Neuronal stem cell (in vitro differentiated cells): ENCODE measurements around the gene KRT80.

Source experiments
- DNase-seq: peaks from one replicate; pipeline ENCODE4 v3.0.0-alpha.2; 2013; ENCODE audit warnings: low spot score
- H2AFZ ChIP-seq: one replicate; pipeline ENCODE4 v1.6.1; 2013; ENCODE audit warnings: mild to moderate bottlenecking, low read length, inconsistent platforms
- H2AK5ac ChIP-seq: 2 replicates; pipeline ENCODE4 v1.6.1; 2013; ENCODE audit warnings: low read depth, mild to moderate bottlenecking, inconsistent platforms, low read length, moderate library complexity, mixed read lengths
- H2BK120ac ChIP-seq: 2 replicates; pipeline ENCODE4 v1.6.1; 2013; ENCODE audit warnings: low read depth, mild to moderate bottlenecking, inconsistent platforms, low read length, moderate library complexity, mixed read lengths
- H2BK12ac ChIP-seq: one replicate; pipeline ENCODE4 v1.6.1; 2013; ENCODE audit warnings: low read length, inconsistent platforms
- H2BK15ac ChIP-seq: 2 replicates; pipeline ENCODE4 v1.6.1; 2013; ENCODE audit warnings: mild to moderate bottlenecking, low read length, inconsistent platforms, mixed read lengths
- H2BK5ac ChIP-seq: one replicate; pipeline ENCODE4 v1.6.1; 2013; ENCODE audit warnings: inconsistent platforms, mild to moderate bottlenecking, low read length, moderate library complexity
- H3K14ac ChIP-seq: one replicate; pipeline ENCODE4 v1.6.1; 2013; ENCODE audit warnings: low read length, inconsistent platforms
- H3K18ac ChIP-seq: 2 replicates; pipeline ENCODE4 v1.6.1; 2013; ENCODE audit warnings: low read length, inconsistent platforms
- H3K23ac ChIP-seq: 2 replicates; pipeline ENCODE4 v1.6.1; 2013; ENCODE audit warnings: low read depth, mild to moderate bottlenecking, mixed read lengths, low read length, inconsistent platforms; ENCODE audit not compliant: poor library complexity
- H3K27ac ChIP-seq: replicated peaks from 3 replicates; pipeline ENCODE4 v1.5.1; 2013; ENCODE audit warnings: low read length, inconsistent platforms
- H3K27me3 ChIP-seq, 3 experiments: 2 replicates each; pipeline ENCODE4 v1.6.1; 2013; ENCODE audit warnings: low read length in 3 of 3, mild to moderate bottlenecking in 2 of 3, inconsistent platforms in 1 of 3, low read depth in 1 of 3, mixed read lengths in 1 of 3, moderate library complexity in 1 of 3; ENCODE audit not compliant: control insufficient read depth in 3 of 3, insufficient read depth in 3 of 3
- H3K36me3 ChIP-seq, 2 donors: replicated peaks in 1 of 2; 2 replicates each; pipeline ENCODE4 v1.6.1; 2013; ENCODE audit warnings: low read length in 2 of 2; ENCODE audit not compliant: control insufficient read depth in 2 of 2, insufficient read depth in 2 of 2
- H3K4ac ChIP-seq: 2 replicates; pipeline ENCODE4 v1.6.1; 2013; ENCODE audit warnings: inconsistent platforms, mild to moderate bottlenecking, low read length, moderate library complexity
- H3K4me1 ChIP-seq, 2 donors: 1 replicate in 1 of 2; 2 replicates in 1 of 2; pipeline ENCODE4 v1.6.1; 2013; ENCODE audit warnings: low read length in 2 of 2, low read depth in 1 of 2; ENCODE audit not compliant: control insufficient read depth in 2 of 2, insufficient read depth in 1 of 2
- H3K4me2 ChIP-seq: one replicate; pipeline ENCODE4 v1.6.1; 2013; ENCODE audit warnings: mild to moderate bottlenecking, low read length, inconsistent platforms; ENCODE audit not compliant: insufficient read depth, poor library complexity, severe bottlenecking
- H3K4me3 ChIP-seq, 2 donors: 2 replicates each; pipeline ENCODE4 v1.5.1; 2013; ENCODE audit warnings: low read length in 2 of 2, mild to moderate bottlenecking in 2 of 2, inconsistent platforms in 1 of 2, moderate library complexity in 1 of 2
- H3K79me1 ChIP-seq: one replicate; pipeline ENCODE4 v1.6.1; 2013; ENCODE audit warnings: low read depth, mild to moderate bottlenecking, inconsistent platforms, low read length, moderate library complexity
- H3K9ac ChIP-seq: one replicate; pipeline ENCODE4 v1.6.1; 2013; ENCODE audit warnings: mild to moderate bottlenecking, low read depth, low read length, inconsistent platforms; ENCODE audit not compliant: poor library complexity
- H3K9me3 ChIP-seq, 2 donors: replicated peaks in 1 of 2; 2 replicates each; pipeline versions ENCODE3 to v1.6.1; 2013; ENCODE audit warnings: low read length in 2 of 2, mild to moderate bottlenecking in 2 of 2, inconsistent platforms in 1 of 2, low read depth in 1 of 2, mixed read lengths in 1 of 2, moderate library complexity in 1 of 2; ENCODE audit not compliant: control insufficient read depth in 2 of 2, insufficient read depth in 1 of 2
- H4K8ac ChIP-seq: one replicate; pipeline ENCODE4 v1.6.1; 2013; ENCODE audit warnings: low read depth, mild to moderate bottlenecking, inconsistent platforms, low read length, moderate library complexity
- H4K91ac ChIP-seq: one replicate; pipeline ENCODE4 v1.6.1; 2013; ENCODE audit warnings: low read length, low read depth, mild to moderate bottlenecking, inconsistent platforms; ENCODE audit not compliant: poor library complexity
- WGBS, 2 donors: extraction: QIAGEN DNeasy Blood & Tissue Kit; methylation state at CpG; one replicate each; pipeline ENCODE4 v1.1.7; 2013; ENCODE audit warnings: missing lambda C conversion rate in 2 of 2, mixed read lengths in 1 of 2; ENCODE audit not compliant: insufficient read length in 2 of 2, insufficient replicate concordance in 1 of 2; ENCODE audit errors: extremely low coverage in 2 of 2; 5-methylcytosine and 5-hydroxymethylcytosine counted together

KRT80 gene

DNA sequence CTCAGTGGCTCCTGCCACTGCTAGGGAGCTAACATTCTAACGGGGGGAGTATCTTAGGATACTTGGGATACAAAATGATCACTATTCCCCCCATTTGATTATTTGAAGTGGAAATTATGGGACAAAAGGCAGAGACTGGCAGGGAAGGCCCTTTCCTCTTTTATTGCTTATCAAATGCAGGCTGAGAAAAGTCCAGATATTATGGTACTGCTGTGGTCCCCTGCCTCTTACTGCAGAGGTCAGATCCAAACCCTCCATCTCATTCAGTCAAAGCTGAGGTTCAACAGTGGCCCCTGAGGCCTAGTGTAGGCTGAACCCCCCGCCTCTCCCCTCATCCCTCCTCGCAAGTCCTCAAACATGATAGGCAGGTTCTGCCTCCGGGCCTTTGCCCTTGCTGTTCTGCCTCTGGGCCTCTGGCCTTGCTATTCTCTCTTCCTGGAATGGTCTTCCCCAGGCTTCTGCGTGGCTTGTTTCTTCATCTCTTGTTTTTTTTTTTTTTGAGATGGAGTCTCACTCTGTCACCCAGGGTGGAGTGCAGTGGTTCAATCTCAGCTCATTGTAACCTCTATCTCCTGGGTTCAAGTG lies 34.2 kb downstream of the KRT80 start:
- Histone ChIP-seq H2BK12ac (no peak overlapping the region), H4K91ac (no peak overlapping the region), H3K79me1 (no peaks in the 10 kb centered on the region), H4K8ac (no peak overlapping the region), H3K4me1 (no peaks in the 10 kb centered on the region), H2AK5ac (no peak overlapping the region), H3K9ac (no peak overlapping the region), H3K4me3 (no peak overlapping the region), H2BK5ac (no peak overlapping the region), H3K23ac (no peak overlapping the region), H3K27ac (no peak overlapping the region), H3K9me3 (no peaks in the 10 kb centered on the region), H3K4me2 (no peak overlapping the region), H3K18ac (no peak overlapping the region), H2AFZ (no peak overlapping the region), H2BK15ac (peak overlapping the region; percentile 49), H3K4ac (no peak overlapping the region), H3K14ac (no peak overlapping the region), H2BK120ac (no peak overlapping the region), H3K36me3 (no peaks in the 10 kb centered on the region), H3K27me3 (peaks cover 0 to 16% (median 0%) of the 10 kb centered on the region in 3 experiments)
- DNase-seq: no peak
- no CpG with 5 or more reads among the region's 5 CpGs for WGBS, 2 donors

DNA sequence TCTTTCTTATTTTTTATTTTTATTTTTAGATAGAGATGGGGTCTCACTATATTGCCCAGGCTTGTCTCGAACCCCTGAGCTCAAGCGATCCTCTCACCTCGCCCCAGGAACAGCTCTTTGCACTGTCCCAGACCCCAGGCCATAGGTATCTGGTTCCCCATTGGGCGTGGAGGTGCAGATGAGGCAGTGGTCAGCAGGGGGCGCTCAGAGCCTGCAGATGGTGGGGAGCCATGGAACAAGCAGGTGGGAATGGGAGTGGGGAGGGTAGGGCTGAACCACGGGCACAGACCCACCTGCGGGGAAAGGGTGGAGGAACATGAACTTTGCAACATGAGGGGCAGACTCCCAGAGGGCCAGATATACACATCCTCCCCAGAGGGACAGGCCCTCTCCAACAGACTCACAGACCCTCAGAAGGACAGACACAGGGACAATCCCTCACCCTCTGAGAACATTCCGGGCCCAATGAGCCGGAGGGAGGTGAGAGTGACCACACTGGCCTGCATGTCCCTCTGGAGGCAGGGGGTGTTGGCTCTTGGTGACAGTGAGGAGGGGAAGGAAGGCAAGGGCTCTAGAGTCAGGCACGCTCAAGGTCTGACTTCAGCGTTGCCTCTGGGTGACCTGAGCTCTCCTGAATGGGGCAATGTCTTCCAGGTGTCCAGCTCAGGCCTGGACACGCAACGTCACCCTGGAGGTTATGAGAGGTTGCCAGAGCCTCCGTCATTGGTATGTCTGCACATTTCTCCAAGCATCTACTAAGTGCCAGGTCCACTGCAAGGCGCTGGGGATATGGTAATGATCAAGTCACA lies 34.9 kb downstream of the KRT80 start:
- Histone ChIP-seq H4K8ac (peak overlapping the region; percentile 8), H2AFZ (no peak overlapping the region), H3K4me1 (no peaks in the 10 kb centered on the region), H2BK15ac (peak overlapping the region; percentile 49), H3K18ac (peak overlapping the region; percentile 23), H2BK120ac (no peak overlapping the region), H2BK12ac (peak overlapping the region; percentile 77), H3K4me2 (no peak overlapping the region), H3K9ac (no peak overlapping the region), H3K27ac (no peak overlapping the region), H3K27me3 (peaks cover 0 to 19% (median 0%) of the 10 kb centered on the region in 3 experiments), H3K4me3 (no peak overlapping the region), H2BK5ac (no peak overlapping the region), H3K36me3 (no peaks in the 10 kb centered on the region), H3K23ac (no peak overlapping the region), H3K14ac (no peak overlapping the region), H4K91ac (no peak overlapping the region), H3K79me1 (no peaks in the 10 kb centered on the region), H2AK5ac (peak overlapping the region; percentile 90), H3K4ac (no peak overlapping the region), H3K9me3 (no peaks in the 10 kb centered on the region)
- peak; percentile 75 for DNase-seq
- WGBS, 2 donors: no CpG with 5 or more reads among the region's 15 CpGs

DNA sequence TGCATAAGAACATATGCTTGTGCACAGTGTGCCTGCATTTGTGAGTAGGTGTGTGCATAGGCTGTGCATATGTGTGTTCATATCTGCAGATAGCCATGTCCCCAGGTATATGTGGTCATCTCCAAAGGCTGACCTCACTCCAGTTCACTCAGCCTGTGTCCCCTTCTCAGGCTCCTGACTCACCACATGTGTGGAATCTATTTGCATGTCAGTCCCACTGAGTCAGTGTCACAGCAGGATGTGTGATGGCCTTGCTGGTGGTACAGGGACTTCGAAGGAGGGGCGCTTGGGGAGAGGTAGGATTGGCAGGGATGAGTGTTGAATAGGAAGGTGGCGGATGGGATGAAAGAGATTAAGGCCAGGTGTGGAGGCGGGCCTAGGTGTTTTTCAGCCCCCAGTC lies 35.5 kb downstream of the KRT80 start:
- WGBS, 2 donors: no CpG with 5 or more reads among the region's 4 CpGs
- Histone ChIP-seq H3K4ac (no peak overlapping the region), H2BK120ac (no peak overlapping the region), H2BK5ac (no peak overlapping the region), H3K23ac (no peak overlapping the region), H2BK12ac (peak overlapping the region; percentile 19), H3K9me3 (no peaks in the 10 kb centered on the region), H2AFZ (no peak overlapping the region), H3K4me3 (no peak overlapping the region), H2AK5ac (peak overlapping the region; percentile 38), H3K18ac (no peak overlapping the region), H3K27ac (no peak overlapping the region), H3K36me3 (no peaks in the 10 kb centered on the region), H4K91ac (no peak overlapping the region), H3K4me1 (no peaks in the 10 kb centered on the region), H3K9ac (no peak overlapping the region), H3K4me2 (no peak overlapping the region), H3K14ac (no peak overlapping the region), H3K27me3 (peaks cover 0 to 19% (median 0%) of the 10 kb centered on the region in 3 experiments), H2BK15ac (no peak overlapping the region), H3K79me1 (no peaks in the 10 kb centered on the region), H4K8ac (peak overlapping the region; percentile 89)
- no peak for DNase-seq

DNA sequence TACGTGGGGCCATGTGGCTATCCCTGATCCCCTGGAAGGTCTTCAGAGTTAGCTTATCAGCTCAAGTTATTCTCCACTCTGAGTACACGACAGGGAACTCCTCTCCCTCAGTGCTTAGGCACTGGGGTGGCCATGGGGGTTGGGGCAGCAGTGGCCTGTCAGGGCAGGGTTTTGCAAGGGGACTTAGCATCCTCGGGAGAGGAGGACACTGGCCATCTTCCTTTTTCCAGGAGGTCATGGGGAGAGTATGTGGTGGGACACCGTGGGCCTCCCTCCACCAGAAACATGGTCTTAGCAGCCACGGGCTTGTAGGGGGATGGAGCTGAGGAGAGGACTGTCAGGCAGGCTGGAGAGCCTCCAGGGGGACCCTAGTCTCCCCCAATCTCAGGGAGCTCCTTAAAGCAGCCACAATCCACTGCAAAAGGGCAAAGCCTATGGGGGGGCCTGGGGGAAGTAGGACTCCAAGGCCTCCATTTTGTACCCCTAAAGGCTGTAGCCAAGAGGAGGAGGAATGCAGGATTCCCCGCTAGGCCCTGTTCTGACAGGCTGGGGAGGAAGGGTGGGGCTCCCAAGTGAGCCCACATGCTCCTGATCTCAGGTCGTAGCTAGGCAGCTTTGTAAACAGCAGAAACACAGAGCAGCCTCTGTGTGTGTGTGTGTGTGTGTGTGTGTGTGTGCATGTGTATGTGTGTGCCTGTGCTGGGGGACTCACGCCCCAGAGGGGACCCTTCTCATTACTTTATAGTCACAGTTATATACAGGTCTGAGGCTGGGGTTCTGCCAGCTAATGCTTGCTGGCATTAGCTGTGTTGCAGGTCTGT lies 36.6 kb downstream of the KRT80 start:
- no peak overlapping the region for H3K4me2 ChIP-seq
- no peak overlapping the region for H3K4ac ChIP-seq
- H3K18ac ChIP-seq: no peak overlapping the region
- no peak overlapping the region for H2BK15ac ChIP-seq
- no peak overlapping the region for H4K91ac ChIP-seq
- no peak overlapping the region for H4K8ac ChIP-seq
- H2BK5ac ChIP-seq: no peak overlapping the region
- no peaks in the 10 kb centered on the region for H3K9me3 ChIP-seq
- H3K14ac ChIP-seq: no peak overlapping the region
- no peak overlapping the region for H3K23ac ChIP-seq
- no peak overlapping the region for H3K9ac ChIP-seq
- DNase-seq: no peak
- peak overlapping the region; percentile 36 for H2AK5ac ChIP-seq
- H3K4me1 ChIP-seq: no peaks in the 10 kb centered on the region
- H3K27me3 ChIP-seq: peaks cover 0 to 16% (median 0%) of the 10 kb centered on the region in 3 experiments
- WGBS, 2 donors: no CpG with 5 or more reads among the region's 8 CpGs
- H2AFZ ChIP-seq: no peak overlapping the region
- H2BK12ac ChIP-seq: no peak overlapping the region
- H2BK120ac ChIP-seq: no peak overlapping the region
- H3K27ac ChIP-seq: no peak overlapping the region
- H3K79me1 ChIP-seq: no peaks in the 10 kb centered on the region
- no peaks in the 10 kb centered on the region for H3K36me3 ChIP-seq
- no peak overlapping the region for H3K4me3 ChIP-seq
